ENCODE results near the gene CCDC78.
"Not testable (repeated sequence)": the region's sequence is repeated elsewhere in the genome, so short reads cannot be mapped to it uniquely, and the experiment has no call there.

The CCDC78 gene

GRCh38 chr16:760545-761343, 34.5 kb upstream of the CCDC78 start, which contains the start of gene MSLN:
Gene MSLN, plus strand, starts transcription at chr16:760734. Its CDS starts 1,947 bp downstream, at chr16:762681.
- DNase-seq = no peak

- no peak for DNase-seq
These were observed 33.8 kb upstream of the CCDC78 start for GRCh38 chr16:760065-760464.

- no peak for DNase-seq
These were observed 33.1 kb upstream of the CCDC78 start for GRCh38 chr16:759110-759910.

- no peak for DNase-seq
These were observed 30.2 kb upstream of the CCDC78 start for GRCh38 chr16:756428-756827.

GRCh38 chr16:754656-755055, 28.4 kb upstream of the CCDC78 start:
- no peak for DNase-seq

- not testable (repeated sequence) for DNase-seq
These were observed 27.9 kb upstream of the CCDC78 start for GRCh38 chr16:754121-754607.

- no peak for DNase-seq
These were observed 25.7 kb upstream of the CCDC78 start for GRCh38 chr16:752007-752312.

- no peak for DNase-seq
These were observed 25.1 kb upstream of the CCDC78 start for GRCh38 chr16:751152-752006.

- DNase-seq = no peak
These were observed 24.2 kb upstream of the CCDC78 start for GRCh38 chr16:750485-750884.

- no peak for DNase-seq
These were observed 22.8 kb upstream of the CCDC78 start for GRCh38 chr16:749010-749409.

GRCh38 chr16:747978-748746, 21.9 kb upstream of the CCDC78 start:
- DNase-seq = no peak

GRCh38 chr16:746637-747036, 20.4 kb upstream of the CCDC78 start:
- DNase-seq = no peak

- DNase-seq = peak; percentile 73
These were observed 19.5 kb upstream of the CCDC78 start for GRCh38 chr16:745739-746138.

- no peak for DNase-seq
These were observed 17.7 kb upstream of the CCDC78 start for GRCh38 chr16:743794-744500.

GRCh38 chr16:742894-743293, 16.7 kb upstream of the CCDC78 start:
- not testable (repeated sequence) for DNase-seq

- peak; percentile 66 for DNase-seq
These were observed 15.9 kb upstream of the CCDC78 start for GRCh38 chr16:741986-742629.

GRCh38 chr16:740764-741505, 14.7 kb upstream of the CCDC78 start, which contains the start of gene CIAO3:
Gene CIAO3, minus strand, starts transcription at chr16:740997. Its CDS starts 12 bp downstream, at chr16:740985.
- DNase-seq = peak; percentile 97

- DNase-seq = no peak
These were observed 14.2 kb upstream of the CCDC78 start for GRCh38 chr16:740459-740763.

GRCh38 chr16:739560-740458, 13.6 kb upstream of the CCDC78 start:
- no peak for DNase-seq

All from RPMI8226 (cell line).